ENCODE data around the gene STAT1. TPM values are rescaled to one million over a fixed set of nuclear protein-coding genes. Genes with fewer than 3 reads are reported as not detected.

Gene STAT1
- total RNA-seq, 4 donors from 2014 or later, result 23.2 to 67.8 (median 52.2) TPM

GRCh38 chr2:190943706-190944105 is 70.3 kb downstream of the STAT1 start:
- TF ChIP-seq CTCF (IDR thresholded peaks at IDR 0.05) (no peak), POLR2AphosphoS5 (IDR thresholded peaks at IDR 0.05) (no peak), EP300 (IDR thresholded peaks at IDR 0.05; ENCODE audit: low read depth) (no peak), POLR2A (IDR thresholded peaks at IDR 0.05) (no peak)
- Histone ChIP-seq H3K36me3 (no peaks in the 10 kb centered on the region), H3K4me3 (no peak overlapping the region), H3K27ac (no peak overlapping the region), H3K4me1 (peaks cover 4 to 47% (median 17%) of the 10 kb centered on the region in 4 donors), H3K27me3 (no peaks in the 10 kb centered on the region), H3K9me3 (no peaks in the 10 kb centered on the region)
- in situ Hi-C loops (cut with MboI; ENCODE audit: low pct_ligation_motif_present in 1 of 4, low pct_unique_long_range_greater_than_20kb in 1 of 4, low sequenced_read_pairs in 3 of 4), result no loop called here
- 55 to 64% methylated on average over 2 of the region's 2 CpGs for WGBS, 2 donors (ENCODE audit: low coverage in 1 of 2)
- DNase-seq, result no peak
- intact Hi-C loops (cut with DNase I; ENCODE audit: low total_unique reads), result no loop called here

DNA sequence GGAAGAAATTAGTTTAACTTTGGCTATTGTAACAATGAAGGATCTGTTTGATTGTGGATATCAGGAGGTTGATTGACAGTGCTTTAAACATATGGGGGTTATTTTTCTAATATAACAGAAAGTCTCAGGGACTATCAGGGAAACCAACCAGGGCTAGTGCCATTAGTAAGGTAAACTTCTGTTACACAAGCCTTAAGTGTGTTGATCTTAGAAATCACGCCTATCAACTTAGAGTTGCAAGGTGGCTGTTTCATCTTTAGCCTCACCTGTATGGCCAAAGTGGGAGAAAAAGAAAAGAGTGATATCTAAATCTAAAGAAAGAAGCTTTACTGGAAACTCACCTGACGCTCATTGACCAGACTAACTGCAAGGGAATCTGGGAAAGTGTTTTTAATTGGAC is 71.3 kb downstream of the STAT1 start:
- no peak for DNase-seq
- in situ Hi-C loops (cut with MboI; ENCODE audit: low pct_ligation_motif_present in 1 of 4, low pct_unique_long_range_greater_than_20kb in 1 of 4, low sequenced_read_pairs in 3 of 4), result no loop called here
- 87 to 95% methylated on average over 2 of the region's 2 CpGs for WGBS, 2 donors (ENCODE audit: low coverage in 1 of 2)
- Histone ChIP-seq H3K27me3 (no peaks in the 10 kb centered on the region), H3K9me3 (no peaks in the 10 kb centered on the region), H3K27ac (no peak overlapping the region), H3K4me3 (no peak overlapping the region), H3K36me3 (no peaks in the 10 kb centered on the region), H3K4me1 (peaks cover 0 to 44% (median 13%) of the 10 kb centered on the region in 4 donors)
- TF ChIP-seq CTCF (IDR thresholded peaks at IDR 0.05) (no peak), POLR2A (IDR thresholded peaks at IDR 0.05) (no peak), POLR2AphosphoS5 (IDR thresholded peaks at IDR 0.05) (no peak)
- intact Hi-C loops (cut with DNase I; ENCODE audit: low total_unique reads), result no loop called here

- 97 to 100% methylated on average over 2 of the region's 2 CpGs for WGBS, 2 donors (ENCODE audit: low coverage in 1 of 2)
- Histone ChIP-seq H3K27me3 (no peaks in the 10 kb centered on the region), H3K4me3 (no peak overlapping the region), H3K4me1 (peaks cover 0 to 33% (median 7%) of the 10 kb centered on the region in 4 donors), H3K27ac (no peak overlapping the region), H3K36me3 (no peaks in the 10 kb centered on the region), H3K9me3 (no peaks in the 10 kb centered on the region)
- intact Hi-C loops (cut with DNase I; ENCODE audit: low total_unique reads), result no loop called here
- no peak for DNase-seq
- TF ChIP-seq POLR2A (IDR thresholded peaks at IDR 0.05), result no peak
- TF ChIP-seq EP300 (IDR thresholded peaks at IDR 0.05; ENCODE audit: low read depth), result no peak
- TF ChIP-seq POLR2AphosphoS5 (IDR thresholded peaks at IDR 0.05), result no peak
- TF ChIP-seq CTCF (IDR thresholded peaks at IDR 0.05), result no peak
- in situ Hi-C loops (cut with MboI; ENCODE audit: low pct_ligation_motif_present in 1 of 4, low pct_unique_long_range_greater_than_20kb in 1 of 4, low sequenced_read_pairs in 3 of 4), result no loop called here
Measured at GRCh38 chr2:190941571-190941970, 72.4 kb downstream of the STAT1 start.

GRCh38 chr2:190940454-190940853 is 73.5 kb downstream of the STAT1 start:
- H3K27me3 ChIP-seq, result no peaks in the 10 kb centered on the region
- H3K4me3 ChIP-seq, result no peak overlapping the region
- intact Hi-C loops (cut with DNase I; ENCODE audit: low total_unique reads) (no loop called here), in situ Hi-C loops (cut with MboI; ENCODE audit: low pct_ligation_motif_present in 1 of 4, low pct_unique_long_range_greater_than_20kb in 1 of 4, low sequenced_read_pairs in 3 of 4) (no loop called here)
- 29 to 44% methylated on average over 1 of the region's 1 CpG for WGBS, 2 donors (ENCODE audit: low coverage in 1 of 2)
- no peak overlapping the region for H3K27ac ChIP-seq
- TF ChIP-seq POLR2A (IDR thresholded peaks at IDR 0.05) (no peak), POLR2AphosphoS5 (IDR thresholded peaks at IDR 0.05) (no peak), EP300 (IDR thresholded peaks at IDR 0.05; ENCODE audit: low read depth) (no peak), CTCF (IDR thresholded peaks at IDR 0.05) (no peak)
- no peaks in the 10 kb centered on the region for H3K9me3 ChIP-seq
- H3K4me1 ChIP-seq, result peaks cover 0 to 31% (median 7%) of the 10 kb centered on the region in 4 donors
- DNase-seq, result no peak
- no peaks in the 10 kb centered on the region for H3K36me3 ChIP-seq
